ENCODE measurements around the gene CEP104. TPM values are rescaled to one million over a fixed set of nuclear protein-coding genes. Genes with fewer than 3 reads are reported as not detected.

Gene CEP104
- total RNA-seq, 1 experiment from 2014 or later, result 44.1 TPM

GRCh38 chr1:3905953-3906671 is 49.1 kb upstream of the CEP104 start:
- Histone ChIP-seq H3K27me3 (ENCODE audit: insufficient read depth, low read length) (no peaks in the 10 kb centered on the region), H3K9me3 (ENCODE audit: control insufficient read depth in 1 of 2, insufficient read depth in 1 of 2, low read depth in 1 of 2, low read length in 2 of 2) (no peaks in the 10 kb centered on the region), H3K4me2 (ENCODE audit: low read length) (no peak overlapping the region), H4K20me1 (ENCODE audit: insufficient read depth) (no peaks in the 10 kb centered on the region), H3K4me3 (replicated peaks in 1 of 2; ENCODE audit: low read depth in 1 of 2, low read length in 2 of 2) (no peak overlapping the region), H3K36me3 (ENCODE audit: control insufficient read depth in 1 of 2, insufficient read depth in 2 of 2, low read length in 2 of 2) (no peaks in the 10 kb centered on the region), H3K4me1 (ENCODE audit: control insufficient read depth in 1 of 2, insufficient read depth in 2 of 2, low read length in 2 of 2) (peaks cover 2 to 11% of the 10 kb centered on the region in 2 experiments; a peak in 3 of 4 replicates), H2AFZ (ENCODE audit: low read depth, low read length, poor library complexity, severe bottlenecking) (no peak overlapping the region), H3K9me2 (ENCODE audit: insufficient read depth) (no peaks in the 10 kb centered on the region), H3K27ac (ENCODE audit: low read depth, low read length) (no peak overlapping the region), H3K9ac (ENCODE audit: low read length) (no peak overlapping the region), H3K79me2 (ENCODE audit: insufficient read depth, low read length) (no peaks in the 10 kb centered on the region)
- BruUV-seq (replicated peaks), result no TSS peak
- ATAC-seq (no peak), DNase-seq (ENCODE audit: low read depth, low spot score) (no peak)
- RAD21 ChIA-PET (ENCODE audit: low non-redundant PET in 1 of 2, low total read pairs in 2 of 2, uncharacterized antibody in 2 of 2, unreplicated experiment in 2 of 2), result no interaction called here
- CTCF ChIA-PET, result no interaction called here
- POLR2A ChIA-PET, result no interaction called here
- TF ChIP-seq POLR2AphosphoS5 (IDR thresholded peaks at IDR 0.05; ENCODE audit: low read depth, low read length), result no peak
- TF ChIP-seq YY1 (IDR thresholded peaks at IDR 0.05; ENCODE audit: extremely low read depth, insufficient replicate concordance, low read depth, low read length), result no peak
- TF ChIP-seq FOSL1 (IDR thresholded peaks at IDR 0.05; ENCODE audit: low read depth), result no peak
- TF ChIP-seq CBX3 (IDR thresholded peaks at IDR 0.05; ENCODE audit: low read depth), result no peak
- TF ChIP-seq CEBPB (IDR thresholded peaks at IDR 0.05; ENCODE audit: low read depth), result no peak
- no peak for TF ChIP-seq ZNF274 (IDR thresholded peaks at IDR 0.05; ENCODE audit: low read depth, low read length)
- TF ChIP-seq SRF (IDR thresholded peaks at IDR 0.05; ENCODE audit: low read depth), result no peak
- no peak for TF ChIP-seq RAD21 (IDR thresholded peaks at IDR 0.05; ENCODE audit: low read depth)
- TF ChIP-seq JUND (IDR thresholded peaks at IDR 0.05), result no peak
- TF ChIP-seq MAX (IDR thresholded peaks at IDR 0.05), result no peak
- TF ChIP-seq ZBTB33 (IDR thresholded peaks at IDR 0.05; ENCODE audit: extremely low read depth, insufficient replicate concordance, low read length), result no peak
- TF ChIP-seq POLR2A (IDR thresholded peaks at IDR 0.05; ENCODE audit: borderline replicate concordance, extremely low read depth, insufficient read depth, insufficient read length), result no peak
- no peak for TF ChIP-seq SIN3A (IDR thresholded peaks at IDR 0.05; ENCODE audit: low read depth)
- no peak for TF ChIP-seq ATF3 (IDR thresholded peaks at IDR 0.05)
- TF ChIP-seq EZH2 (IDR thresholded peaks at IDR 0.05), result no peak
- intact Hi-C loops (cut with micrococcal nuclease), result no loop called here

All from HCT116 (cell line).